Testis (tissue), 2 donors: Measurements from ENCODE around the gene TTLL5.

Experiments used
- CTCF ChIP-seq, 3 experiments: fragments of 450-650 bp in 2 of 3; fragments of 200-600 bp in 1 of 3; sonication (generic) in 1 of 3; IDR thresholded peaks; one replicate each; pipeline ENCODE4 v1.5.1; 2016 to 2019; ENCODE audit warnings: antibody characterized with exemption in 3 of 3, mild to moderate bottlenecking in 2 of 3, moderate library complexity in 1 of 3
- POLR2A ChIP-seq: fragments of 450-650 bp; IDR thresholded peaks from one replicate; pipeline ENCODE4 v1.6.1; 2017; ENCODE audit warnings: antibody characterized with exemption, mild to moderate bottlenecking, moderate library complexity

- TF ChIP-seq CTCF (IDR thresholded peaks at IDR 0.05) (no peak), POLR2A (no peak)
Observed at GRCh38 chr14:75803765-75804164, 142.7 kb downstream of the TTLL5 start.
